Caki2 (cell line): Measurements from ENCODE around the gene MEFV. TPM values are rescaled to one million over a fixed set of nuclear protein-coding genes. Genes with fewer than 3 reads are reported as not detected.
"Not testable (repeated sequence)": the region's sequence is repeated elsewhere in the genome, so short reads cannot be mapped to it uniquely, and the experiment has no call there.

Source experiments
- DNase-seq: peaks from one replicate; pipeline ENCODE4 v3.0.0-alpha.2; 2015; ENCODE audit warnings: low read depth
- in situ Hi-C: cut with HindIII; loops from 2 replicates; pipeline ENCODE4 v1.10.0; 2016; ENCODE audit warnings: low sequenced_read_pairs, low pct_unique_long_range_greater_than_20kb, mixed read lengths
- total RNA-seq: library from RNA; depleted of rRNA; stranded (reverse); fragments of >200 nt; shearing (Covaris generic); gene quantifications from 2 replicates; pipeline ENCODE4 v1.2.3, GENCODE V29; 2014; ENCODE audit warnings: low replicate concordance

Gene MEFV
- total RNA-seq, 1 experiment from 2014 or later, result not detected

- DNase-seq, result no peak
- in situ Hi-C loops, result no loop called here
These were observed 14.7 kb downstream of the MEFV start for GRCh38 chr16:3241761-3242160.

DNA sequence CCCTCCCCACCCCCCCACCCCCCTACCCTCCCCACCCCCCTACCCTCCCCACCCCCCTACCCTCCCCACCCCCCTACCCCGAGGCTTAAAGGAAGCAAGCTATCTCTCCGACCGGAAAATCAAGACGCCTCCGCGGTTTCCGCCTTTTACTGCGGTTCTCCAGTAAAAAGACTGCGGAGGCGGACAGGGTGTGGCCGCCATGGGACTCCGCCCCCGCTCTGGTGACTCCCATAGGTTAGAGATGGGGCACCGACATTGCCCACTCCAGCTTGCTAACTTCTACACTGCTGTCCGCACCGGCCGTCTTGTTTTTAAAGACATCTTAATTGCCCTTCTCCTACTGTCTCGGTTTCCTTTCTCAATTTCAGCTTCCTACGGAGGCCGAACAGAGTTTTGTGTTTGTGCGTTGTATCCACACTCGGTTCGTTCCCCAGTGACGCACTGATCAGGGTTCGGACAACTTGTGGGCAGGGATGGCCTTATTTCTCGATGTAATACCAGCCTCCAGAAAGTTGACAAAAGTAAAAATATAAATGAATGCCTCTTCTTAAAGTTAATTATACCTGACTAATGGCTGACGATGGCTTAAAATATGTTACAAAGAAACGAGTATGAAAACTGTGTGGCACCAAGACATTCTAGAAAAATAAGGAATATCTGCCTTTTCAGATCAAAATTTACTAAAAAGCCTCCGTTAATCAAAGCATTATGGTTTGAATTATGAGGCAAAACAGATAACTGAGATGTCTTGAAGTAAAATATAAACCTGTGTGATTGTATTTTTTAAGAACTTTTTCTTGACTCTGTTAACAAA, 20.4 kb downstream of the MEFV start:
- peak; percentile 82 for DNase-seq
- in situ Hi-C loops, result no loop called here

GRCh38 chr16:3234857-3235561, 21.4 kb downstream of the MEFV start, which contains the start of gene ZNF200:
Gene ZNF200, minus strand, starts transcription at chr16:3235158. Its CDS starts 1,403 bp downstream, at chr16:3233755.
- DNase-seq, result peak; percentile 98
- in situ Hi-C loops, result no loop called here

DNA sequence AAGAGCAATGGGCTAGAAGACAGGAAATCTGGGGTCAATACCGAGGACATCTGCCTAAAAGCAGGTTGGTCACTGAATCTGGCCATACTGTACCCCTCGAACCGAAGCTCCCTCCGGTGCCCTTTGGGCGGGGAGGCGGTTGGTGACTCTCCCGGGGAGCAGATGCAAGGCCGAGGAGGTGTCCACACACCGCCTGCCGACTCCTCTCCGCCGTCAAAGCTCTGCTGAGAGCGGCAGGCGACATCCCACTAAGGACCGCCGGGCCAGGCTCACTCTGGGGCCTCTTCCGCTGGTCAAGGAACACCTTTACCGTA, 21.9 kb downstream of the MEFV start:
- no peak for DNase-seq
- in situ Hi-C loops, result no loop called here

DNA sequence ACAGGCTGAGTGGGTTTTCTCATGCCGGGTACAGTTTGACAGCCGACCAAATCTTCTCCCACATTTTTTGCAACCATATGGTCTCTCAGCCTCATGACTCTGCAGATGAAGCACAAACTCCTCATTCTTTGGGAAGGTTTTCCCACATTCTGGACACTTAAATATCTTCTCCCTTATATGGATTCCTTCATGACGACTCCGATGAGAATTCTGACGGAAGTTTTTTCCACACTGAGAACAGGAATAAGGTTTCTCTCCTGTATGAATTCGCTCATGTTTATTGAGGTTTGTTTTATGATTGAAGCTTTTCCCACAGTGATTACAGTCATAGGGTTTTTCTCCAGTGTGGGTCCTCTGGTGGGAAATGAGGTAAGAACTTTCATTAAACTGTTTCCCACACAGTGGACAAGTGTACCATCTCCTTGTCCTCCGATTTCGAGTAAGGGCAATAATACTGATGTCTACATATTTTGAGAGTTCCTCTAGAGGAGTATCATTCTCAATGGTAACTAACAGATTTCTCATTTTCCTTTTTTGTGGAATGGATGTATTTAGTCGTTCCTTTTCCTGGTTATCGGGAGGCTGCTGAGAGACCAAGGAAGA, 32.4 kb downstream of the MEFV start:
- peak; percentile 47 for DNase-seq
- in situ Hi-C loops, result no loop called here

DNA sequence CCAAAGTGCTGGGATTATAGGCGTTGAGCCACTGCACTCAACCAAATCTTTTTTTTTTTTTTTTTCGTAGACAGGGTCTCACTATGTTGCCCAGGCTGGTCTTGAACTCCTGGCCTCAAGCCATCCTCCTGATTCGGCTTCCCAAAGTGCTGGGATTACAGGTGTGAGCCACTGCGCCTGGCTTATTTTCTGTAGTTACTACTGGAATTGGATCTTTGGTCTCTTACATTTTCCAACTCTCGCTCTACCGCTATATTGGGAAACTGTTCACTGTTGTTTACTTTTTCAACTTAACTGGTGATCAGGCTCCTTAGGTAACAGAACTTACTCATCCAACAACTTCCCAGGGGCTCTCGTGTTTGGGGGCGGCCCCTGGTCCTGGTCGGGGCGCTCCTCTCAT, 35.6 kb downstream of the MEFV start:
- in situ Hi-C loops, result no loop called here
- DNase-seq, result no peak

DNA sequence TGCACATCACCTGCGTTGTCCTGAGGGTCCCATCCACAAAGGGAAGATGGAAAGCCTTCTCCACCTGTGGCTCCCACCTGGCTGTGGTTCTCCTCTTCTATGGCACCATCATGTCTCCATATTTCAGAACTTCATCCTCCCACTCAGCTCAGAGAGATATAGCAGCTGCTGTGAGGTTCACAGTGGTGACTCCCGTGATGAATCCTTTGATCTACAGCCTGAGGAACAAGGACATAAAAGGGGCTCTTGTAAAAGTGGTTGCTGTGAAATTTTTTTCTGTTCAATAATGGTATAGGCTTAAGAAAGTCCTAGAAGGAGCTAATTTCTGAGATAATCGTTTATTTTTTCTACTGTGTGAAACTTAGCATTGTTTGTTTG, 40.2 kb downstream of the MEFV start:
- DNase-seq, result no peak
- in situ Hi-C loops, result no loop called here

GRCh38 chr16:3215601-3216262, 40.7 kb downstream of the MEFV start:
- in situ Hi-C loops, result no loop called here
- no peak for DNase-seq

DNA sequence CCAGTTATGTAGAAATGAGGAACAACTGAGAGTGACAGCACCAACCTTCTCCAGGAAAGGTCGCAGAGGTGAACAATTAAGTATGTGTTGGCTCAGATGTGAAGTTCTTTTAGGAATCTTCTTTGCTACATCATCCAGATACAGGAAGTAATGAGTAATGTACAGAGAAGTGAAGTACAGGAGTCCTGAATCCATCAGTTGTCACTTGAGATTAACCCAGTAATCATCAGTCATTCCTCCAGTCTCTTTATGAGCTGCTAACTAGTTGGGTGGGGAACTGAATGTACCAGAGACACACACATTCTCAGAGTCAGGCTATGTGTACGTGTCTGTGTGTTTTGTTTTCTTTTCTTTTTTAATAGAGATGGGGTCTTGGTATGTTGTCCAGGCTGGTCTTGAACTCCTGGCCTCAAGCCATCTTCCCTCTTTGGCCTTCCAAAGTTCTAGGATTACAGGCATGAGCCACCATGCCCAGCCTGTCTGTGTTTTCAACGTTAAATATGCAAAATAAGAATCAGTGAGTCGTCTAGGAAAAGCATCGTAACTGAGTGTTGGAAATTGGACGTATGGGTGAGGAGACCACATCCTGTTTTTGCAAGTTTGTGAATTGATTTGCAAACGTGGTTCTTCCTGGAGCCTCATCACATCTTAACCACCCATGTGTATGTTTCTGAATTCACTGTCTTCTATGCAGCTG, 41.4 kb downstream of the MEFV start:
- DNase-seq, result no peak
- in situ Hi-C loops, result no loop called here

DNA sequence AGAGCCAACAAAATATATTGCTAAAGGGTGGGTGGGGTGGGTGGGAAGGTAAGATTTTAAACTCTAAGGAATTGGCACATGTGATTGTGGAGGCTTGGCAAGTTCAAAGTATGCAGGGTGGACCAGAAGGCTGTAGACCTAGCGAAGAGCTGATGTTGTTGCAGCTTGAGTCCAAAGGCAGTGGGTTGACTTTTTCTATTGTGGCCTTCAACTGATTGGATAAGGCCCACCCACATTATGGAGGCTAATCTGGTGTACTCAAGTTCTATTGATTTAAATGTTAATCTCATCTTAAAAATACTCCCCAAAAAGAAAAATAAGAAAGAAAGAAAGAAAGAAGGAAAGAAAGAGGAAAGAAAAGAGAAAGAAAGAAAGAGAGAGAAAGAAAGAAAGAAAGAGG, 43.9 kb downstream of the MEFV start:
- DNase-seq, result no peak
- in situ Hi-C loops, result no loop called here

DNA sequence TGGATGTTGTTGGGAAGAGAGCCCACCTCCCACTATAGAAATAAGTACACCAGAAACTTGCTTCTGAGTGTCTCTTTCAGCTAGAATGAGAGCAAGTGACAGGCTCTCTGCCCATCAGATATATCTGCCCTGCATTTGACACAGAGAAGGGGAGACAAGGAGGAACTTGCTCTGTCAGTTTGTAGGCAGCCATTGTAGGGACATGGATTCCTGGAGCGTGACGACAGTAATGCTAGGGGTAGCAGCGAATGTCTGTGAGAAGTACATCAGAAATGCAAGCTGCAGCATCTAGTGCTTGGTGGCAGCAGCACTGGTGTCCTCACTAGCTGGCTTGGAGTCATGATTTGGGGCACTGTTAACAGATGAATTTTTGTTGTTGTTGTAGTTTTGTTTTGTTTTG, 44.4 kb downstream of the MEFV start:
- DNase-seq, result no peak
- in situ Hi-C loops, result no loop called here

- in situ Hi-C loops, result no loop called here
- no peak for DNase-seq
These were observed 49.1 kb downstream of the MEFV start for GRCh38 chr16:3207086-3207953.

DNA sequence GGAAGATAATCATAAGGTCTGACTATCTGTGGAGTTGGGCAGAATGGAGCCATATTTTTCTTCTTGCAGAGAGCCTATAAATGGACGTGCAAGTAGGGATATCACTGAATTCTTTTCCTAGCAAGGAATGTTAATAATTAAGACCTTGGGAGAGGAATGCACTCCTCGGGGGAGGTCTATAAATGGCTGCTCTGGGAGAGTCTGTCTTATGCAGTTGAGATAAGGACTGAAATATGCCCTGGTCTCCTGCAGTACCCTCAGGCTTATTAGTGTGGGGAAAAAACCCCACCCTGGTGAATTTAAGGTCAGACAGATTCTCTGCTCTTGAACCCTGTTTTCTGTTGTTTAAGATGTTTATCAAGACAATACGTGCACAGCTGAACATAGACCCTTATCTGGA, 50.5 kb downstream of the MEFV start:
- in situ Hi-C loops, result not testable (repeated sequence)
- peak; percentile 33 for DNase-seq

DNA sequence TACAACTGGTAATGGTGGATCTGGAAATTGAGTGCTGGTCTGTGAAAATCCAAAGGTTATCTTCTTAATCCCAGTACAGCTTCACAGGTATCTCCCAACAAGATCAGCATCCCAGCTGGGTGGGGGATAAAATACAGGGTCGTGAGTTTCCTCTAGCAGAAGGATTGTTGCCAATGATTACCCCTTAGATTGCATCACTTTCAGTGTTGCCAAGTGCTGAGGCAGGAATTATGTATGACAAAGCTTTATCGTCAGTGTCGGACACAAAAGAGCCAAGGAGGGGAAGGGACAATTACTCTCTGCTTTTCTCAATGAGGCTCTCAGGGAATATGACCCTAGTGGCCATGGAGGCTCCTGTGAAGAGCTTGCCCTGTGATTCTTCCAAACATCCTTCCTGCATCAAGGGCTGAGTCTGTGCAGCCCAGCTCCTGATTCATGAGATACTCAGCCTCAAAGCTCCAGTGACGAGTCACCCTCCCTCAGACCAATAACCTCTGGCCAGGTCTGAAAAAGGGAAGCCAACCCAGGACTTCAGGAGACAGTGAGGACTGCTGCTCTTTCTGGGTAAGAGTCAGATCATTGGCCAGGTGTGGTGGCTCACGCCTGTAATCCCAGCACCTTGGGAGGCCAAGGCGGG, 53.4 kb downstream of the MEFV start:
- in situ Hi-C loops, result no loop called here
- no peak for DNase-seq

GRCh38 chr16:3198334-3199072, 57.9 kb downstream of the MEFV start:
- no peak for DNase-seq
- in situ Hi-C loops, result no loop called here

DNA sequence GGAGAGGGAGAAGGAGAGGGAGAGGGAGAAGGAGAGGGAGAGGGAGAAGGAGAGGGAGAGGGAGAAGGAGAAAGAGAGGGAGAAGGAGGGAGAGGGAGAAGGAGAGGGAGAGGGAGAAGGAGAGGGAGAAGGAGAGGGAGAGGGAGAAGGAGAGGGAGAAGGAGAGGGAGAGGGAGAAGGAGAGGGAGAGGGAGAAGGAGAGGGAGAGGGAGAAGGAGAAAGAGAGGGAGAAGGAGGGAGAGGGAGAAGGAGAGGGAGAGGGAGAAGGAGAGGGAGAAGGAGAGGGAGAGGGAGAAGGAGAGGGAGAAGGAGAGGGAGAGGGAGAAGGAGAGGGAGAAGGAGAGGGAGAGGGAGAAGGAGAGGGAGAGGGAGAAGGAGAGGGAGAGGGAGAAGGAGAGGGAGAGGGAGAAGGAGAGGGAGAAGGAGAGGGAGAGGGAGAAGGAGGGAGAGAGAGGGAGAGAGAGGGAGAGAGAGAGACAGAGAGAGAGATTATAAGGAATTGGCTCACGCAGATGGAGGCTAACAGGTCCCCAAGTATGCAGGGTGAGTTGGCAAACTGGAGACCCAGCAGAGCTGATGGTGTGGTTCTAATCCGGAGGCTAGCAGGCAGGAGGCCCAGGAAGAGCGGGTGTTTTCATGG, 58.6 kb downstream of the MEFV start:
- in situ Hi-C loops, DNase-seq: not testable (repeated sequence)
